GM12878 (cell line): ENCODE data around the gene CDHR5. TPM values are rescaled to one million over a fixed set of nuclear protein-coding genes. Genes with fewer than 3 reads are reported as not detected.

ENCODE experiments used
- ATAC-seq: fragments of 200-7000 bp; cut with Tn5 transposase; 3 replicates; pipeline ENCODE4 v1.9.1; 2020; ENCODE audit warnings: mild to moderate bottlenecking, moderate library complexity
- BruUV-seq: library from RNA; stranded (reverse); fragments of 400-500 nt; replicated peaks from 2 replicates; lab custom pipeline; 2021; lab: Mats Ljungman, UMichigan
- CTCF ChIA-PET: fragments of 300-600 bp; sonication (Branson Sonifier 250); formaldehyde crosslinking; extraction: SDS; loops from one replicate; lab custom pipeline; 2021; ENCODE audit warnings: inconsistent platforms; lab: Yijun Ruan, JAX
- POLR2A ChIA-PET: fragments of 350-600 bp; formaldehyde crosslinking; extraction: SDS; loops from one replicate; lab custom pipeline; 2021; ENCODE audit warnings: inconsistent platforms; lab: Charles Lee
- RAD21 ChIA-PET: fragments of 300-600 bp; sonication (Branson Sonifier 250); formaldehyde crosslinking; loops from one replicate; lab custom pipeline; 2023; ENCODE audit warnings: antibody characterized with exemption; ENCODE audit not compliant: unreplicated experiment; lab: Charles Lee
- SMC1A ChIA-PET: fragments of 300-600 bp; sonication (Branson Sonifier 250); formaldehyde crosslinking; loops from one replicate; lab custom pipeline; 2023; ENCODE audit not compliant: unreplicated experiment, uncharacterized antibody; lab: Charles Lee
- DNase-seq: peaks from one replicate; pipeline ENCODE4 v3.0.0-alpha.2; 2011; ENCODE audit warnings: low read depth, low spot score
- FAIRE-seq: peaks from 3 replicates; lab custom pipeline; 2011; peaks lifted over from hg19 to GRCh38; lab: Jason Lieb, UNC
- H2AFZ ChIP-seq: 2 replicates; pipeline ENCODE4 v1.6.0; 2011; ENCODE audit warnings: low read depth, low read length, control low read depth; ENCODE audit not compliant: control insufficient read depth
- H3K27ac ChIP-seq: 2 replicates; pipeline ENCODE4 v1.5.1; 2011; ENCODE audit warnings: control low read depth; ENCODE audit not compliant: control insufficient read depth, insufficient read depth
- H3K27me3 ChIP-seq, 2 experiments: replicated peaks in 1 of 2; 2 replicates each; pipeline versions ENCODE4 v1.6.0 to v1.6.1; 2011; ENCODE audit warnings: low read length in 1 of 2; ENCODE audit not compliant: control insufficient read depth in 2 of 2, insufficient read depth in 2 of 2
- H3K36me3 ChIP-seq, 2 experiments: 2 replicates each; pipeline ENCODE4 v1.5.1; 2011; ENCODE audit warnings: low read length in 1 of 2; ENCODE audit not compliant: control insufficient read depth in 2 of 2, insufficient read depth in 2 of 2
- H3K4me1 ChIP-seq: 2 replicates; pipeline ENCODE4 v1.6.1; 2011; ENCODE audit warnings: mild to moderate bottlenecking, low read length, moderate library complexity, mixed read lengths; ENCODE audit not compliant: control insufficient read depth, insufficient read depth
- H3K4me2 ChIP-seq: 2 replicates; pipeline ENCODE4 v1.6.0; 2011; ENCODE audit warnings: control low read depth; ENCODE audit not compliant: control insufficient read depth, insufficient read depth
- H3K4me3 ChIP-seq: fragments of 200-600 bp; sonication (generic); 2 replicates; pipeline ENCODE4 v1.5.1; 2016
- H3K79me2 ChIP-seq: 2 replicates; pipeline ENCODE4 v1.6.0; 2011; ENCODE audit warnings: low read length; ENCODE audit not compliant: control insufficient read depth, insufficient read depth
- H3K9ac ChIP-seq: 2 replicates; pipeline ENCODE4 v1.8.0; 2011; ENCODE audit warnings: low read length, control low read depth, mixed read lengths; ENCODE audit not compliant: control insufficient read depth, insufficient read depth
- H3K9me3 ChIP-seq: replicated peaks from 3 replicates; pipeline ENCODE4 v1.5.1; 2011; ENCODE audit warnings: mild to moderate bottlenecking, low read length; ENCODE audit not compliant: control insufficient read depth, insufficient read depth
- H4K20me1 ChIP-seq: 2 replicates; pipeline ENCODE4 v1.6.0; 2011; ENCODE audit not compliant: control insufficient read depth, insufficient read depth
- ATF3 ChIP-seq: IDR thresholded peaks from 2 replicates; pipeline ENCODE4 v1.6.1; 2011; ENCODE audit warnings: low read depth, mild to moderate bottlenecking, low read length, moderate library complexity, borderline replicate concordance; ENCODE audit errors: extremely low read depth
- BACH1 ChIP-seq: fragments of 450-650 bp; IDR thresholded peaks from 2 replicates; pipeline ENCODE4 v1.6.1; 2017; ENCODE audit warnings: mild to moderate bottlenecking, borderline replicate concordance
- DPF2 ChIP-seq: fragments of 450-650 bp; IDR thresholded peaks from 2 replicates; pipeline ENCODE4 v1.6.1; 2017; ENCODE audit warnings: mild to moderate bottlenecking
- E2F8 ChIP-seq: fragments of 450-650 bp; IDR thresholded peaks from 2 replicates; pipeline ENCODE4 v1.6.1; 2018; ENCODE audit warnings: mild to moderate bottlenecking, low read depth, moderate library complexity; ENCODE audit not compliant: partially characterized antibody
- EGR1 ChIP-seq, 2 experiments: IDR thresholded peaks; 1 replicate in 1 of 2; 2 replicates in 1 of 2; pipeline ENCODE4 v1.6.1; 2011 to 2012; ENCODE audit warnings: low read depth in 2 of 2, low read length in 2 of 2, borderline replicate concordance in 1 of 2, mild to moderate bottlenecking in 1 of 2, moderate library complexity in 1 of 2
- GATAD2B ChIP-seq: fragments of 450-650 bp; conservative IDR thresholded peaks from 2 replicates; pipeline ENCODE4 v1.6.1; 2017; ENCODE audit warnings: low read depth, mild to moderate bottlenecking, moderate library complexity
- HDAC6 ChIP-seq: fragments of 200-600 bp; sonication (generic); IDR thresholded peaks from one replicate; pipeline ENCODE4 v1.8.0; 2017; ENCODE audit warnings: antibody characterized with exemption; ENCODE audit not compliant: unreplicated experiment
- IKZF1 ChIP-seq: fragments of 450-650 bp; conservative IDR thresholded peaks from 2 replicates; pipeline ENCODE4 v1.6.1; 2017; ENCODE audit warnings: antibody characterized with exemption, mild to moderate bottlenecking
- LARP7 ChIP-seq: fragments of 450-650 bp; IDR thresholded peaks from 2 replicates; pipeline ENCODE4 v1.6.1; 2017; ENCODE audit warnings: mild to moderate bottlenecking
- NFXL1 ChIP-seq: fragments of 450-650 bp; IDR thresholded peaks from 2 replicates; pipeline ENCODE4 v1.6.1; 2017; ENCODE audit warnings: antibody characterized with exemption, mild to moderate bottlenecking, borderline replicate concordance
- NKRF ChIP-seq: fragments of 450-650 bp; conservative IDR thresholded peaks from 2 replicates; pipeline ENCODE4 v1.6.1; 2017; ENCODE audit warnings: mild to moderate bottlenecking, moderate library complexity
- NR2F1 ChIP-seq: fragments of 450-650 bp; conservative IDR thresholded peaks from 2 replicates; pipeline ENCODE4 v1.6.1; 2017; ENCODE audit warnings: mild to moderate bottlenecking
- RB1 ChIP-seq: fragments of 450-650 bp; formaldehyde crosslinking; IDR thresholded peaks from 2 replicates; pipeline ENCODE4 v1.6.1; 2017; ENCODE audit warnings: mild to moderate bottlenecking, borderline replicate concordance
- SMARCA5 ChIP-seq: fragments of 450-650 bp; IDR thresholded peaks from 2 replicates; pipeline ENCODE4 v1.6.1; 2017; ENCODE audit warnings: mild to moderate bottlenecking
- WGBS: methylation state at CpG from one replicate; pipeline ENCODE4 v1.1.6; 2016; ENCODE audit warnings: low lambda C conversion rate; ENCODE audit not compliant: insufficient replicate concordance, insufficient coverage; ENCODE audit errors: missing lambda C conversion rate; 5-methylcytosine and 5-hydroxymethylcytosine counted together
- in situ Hi-C: fragments of 300-500 bp; cut with MboI; formaldehyde crosslinking; loops from 9 replicates; pipeline ENCODE4 v1.14.3; 2018; ENCODE audit warnings: mixed read lengths
- intact Hi-C: fragments of 100-400 bp; cut with micrococcal nuclease; formaldehyde crosslinking; loops from one replicate; pipeline ENCODE4 v1.14.2; 2022; ENCODE audit not compliant: unreplicated experiment
- polyA plus RNA-seq, 11 experiments: library from polyadenylated mRNA; depleted of rRNA in 4 of 11; unstranded in 6 of 11; stranded (reverse) in 5 of 11; fragments of >200 nt; fragmentation: Nextera tagmentation in 4 of 11; fragmentation: Illumina TruSeq in 1 of 11; extraction: Ambion mirVana in 4 of 11; extraction: Trizol in 1 of 11; gene quantifications; 1 replicate in 1 of 11; 2 replicates in 10 of 11; pipeline versions ENCODE4 v1.2.1 to v1.2.3, GENCODE V29; 2011 to 2016; ENCODE audit warnings: inconsistent platforms in 2 of 11, missing spikeins in 2 of 11, low read depth in 1 of 11
- total RNA-seq, 4 experiments: library from RNA; depleted of rRNA in 3 of 4; stranded (reverse); fragments of >200 nt in 3 of 4; fragmentation: Illumina TruSeq in 1 of 4; extraction: Trizol in 1 of 4; gene quantifications; 2 replicates each; pipeline versions ENCODE4 v1.2.1 to v1.2.3, GENCODE V29; 2013 to 2021

The CDHR5 gene
- total and polyA plus RNA-seq, 10 of the 15 experiments (the other 5 are each of a cell fraction or from before 2014, with no cell fraction given) = 0.06 TPM; not detected in 9

GRCh38 chr11:575996-576768, 48.6 kb downstream of the CDHR5 start, which contains the start of gene PHRF1 (continued):
- peak; percentile 94 for TF ChIP-seq E2F8
- peak; percentile 35 to 74 for TF ChIP-seq EGR1 (IDR thresholded peaks at IDR 0.05; ENCODE audit: borderline replicate concordance in 1 of 2, low read depth in 2 of 2, low read length in 2 of 2)
- TF ChIP-seq RB1 = peak; percentile 100
- TF ChIP-seq, all 136 proteins: peak for 64

GRCh38 chr11:575313-575995, 49.3 kb downstream of the CDHR5 start:
- ChIA-PET SMC1A (interaction anchor here (0.7 to 0.9 kb wide), 3 partner anchors 38 to 120 kb away, joined by 3 read pairs; partner anchors contain the start of genes HRAS and TMEM80), RAD21 (interaction anchor here (0.7 to 1.5 kb wide), 7 partner anchors 19 to 150 kb away, joined by 3 to 6 read pairs (median 5); partner anchors contain the start of genes DEAF1, HRAS and TMEM80)
- Histone ChIP-seq H3K27me3 (peaks cover 0 to 3% of the 10 kb centered on the region in 2 experiments; a peak in 2 of 4 replicates), H3K4me3 (peak overlapping the region; percentile 77), H4K20me1 (peaks cover 25% of the 10 kb centered on the region), H2AFZ (peak overlapping the region; percentile 90), H3K36me3 (peaks cover 0 to 2% of the 10 kb centered on the region in 2 experiments), H3K4me1 (peaks cover 16% of the 10 kb centered on the region), H3K79me2 (peaks cover 41% of the 10 kb centered on the region), H3K9me3 (no peaks in the 10 kb centered on the region), H3K27ac (no peak overlapping the region), H3K9ac (peak overlapping the region; percentile 47)
- BruUV-seq = no TSS peak
- WGBS = 6% methylated on average over 65 of the region's 81 CpGs
- ATAC-seq = peak; percentile 41
- no peak for FAIRE-seq
- no peak for DNase-seq
- in situ Hi-C loops = no loop called here
- TF ChIP-seq RB1 = 0 out of 2 replicates have a peak, but pooled peaks have one; percentile 35
- TF ChIP-seq HDAC6 = peak; percentile 54
- TF ChIP-seq SMARCA5 = peak; percentile 13; the same call in 1 of the 2 replicates
- TF ChIP-seq BACH1 = peak; percentile 84
- peak; percentile 57; the same call in 1 of the 2 replicates for TF ChIP-seq GATAD2B
- peak; percentile 54; the same call in 1 of the 2 replicates for TF ChIP-seq NFXL1
- TF ChIP-seq NKRF = no peak
- peak; percentile 49 for TF ChIP-seq DPF2
- peak; percentile 84 for TF ChIP-seq LARP7
- no peak for TF ChIP-seq ATF3
- TF ChIP-seq NR2F1 = no peak
- TF ChIP-seq IKZF1 = peak; percentile 36
- TF ChIP-seq, all 136 proteins: peak for 9
- CTCF ChIA-PET = interaction anchor here (0.7 to 1.5 kb wide), 4 partner anchors 40 to 149 kb away, joined by 3 to 6 read pairs (median 4); partner anchors contain the start of gene HRAS
- intact Hi-C loops = no loop called here
- peak overlapping the region; percentile 97 for H3K4me2 ChIP-seq
- POLR2A ChIA-PET = interaction anchor here (0.6 to 1.2 kb wide), 12 partner anchors 10 to 235 kb away, joined by 3 to 15 read pairs (median 4); partner anchors contain the start of genes DEAF1, HRAS, IRF7 and LRRC56
